ENCODE results near the gene TAF5L. TPM values are rescaled to one million over a fixed set of nuclear protein-coding genes. Genes with fewer than 3 reads are reported as not detected.
A peak's percentile ranks its signal among the peaks of the same experiment; 100 is the strongest.
"Not testable (repeated sequence)": the region's sequence is repeated elsewhere in the genome, so short reads cannot be mapped to it uniquely, and the experiment has no call there.

TAF5L gene
- total RNA-seq, 1 donor: 20.1 TPM

DNA sequence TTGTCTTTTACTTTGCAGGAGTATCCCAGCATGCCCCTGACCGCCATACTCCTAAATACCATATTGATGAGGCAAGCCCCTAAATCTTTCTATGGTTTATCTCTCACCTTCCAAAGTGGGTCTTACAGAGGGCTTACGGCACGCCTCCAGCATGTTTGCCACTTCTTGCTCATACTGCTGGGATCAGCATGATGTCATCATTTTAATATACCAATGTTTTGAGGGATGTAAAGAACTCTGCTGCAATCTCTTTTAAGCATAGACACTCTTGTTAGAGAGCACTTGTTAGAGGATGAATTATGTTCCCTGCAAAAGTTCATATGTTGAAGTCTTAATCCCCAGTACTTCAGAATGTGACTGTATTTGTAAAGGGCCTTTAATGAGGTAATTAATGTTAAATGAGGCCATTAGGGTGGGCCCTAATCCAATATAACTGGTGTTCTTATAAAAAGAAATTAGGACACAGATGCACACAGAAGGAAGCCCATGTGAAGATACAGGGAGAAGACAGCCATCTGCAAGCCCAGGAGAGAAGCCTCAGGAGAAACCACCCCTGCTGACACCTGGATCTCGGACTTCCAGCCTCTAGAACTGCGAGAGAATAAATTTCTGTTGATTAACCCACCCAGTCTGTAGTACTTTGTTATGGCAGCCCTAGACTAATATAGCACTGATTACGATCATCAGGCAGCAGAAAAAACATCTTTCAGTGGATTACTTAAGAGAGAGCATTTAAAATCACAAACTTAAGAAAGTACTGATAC, 51.1 kb downstream of the TAF5L start:
- no peak overlapping the region for H3K4me3 ChIP-seq (ENCODE audit: low read length)
- no peaks in the 10 kb centered on the region for H3K27me3 ChIP-seq (ENCODE audit: insufficient read depth, low read length)
- H3K4me1 ChIP-seq (ENCODE audit: insufficient read depth, low read length): peaks cover 10% of the 10 kb centered on the region
- H3K9me3 ChIP-seq (ENCODE audit: low read depth, low read length): no peaks in the 10 kb centered on the region

DNA sequence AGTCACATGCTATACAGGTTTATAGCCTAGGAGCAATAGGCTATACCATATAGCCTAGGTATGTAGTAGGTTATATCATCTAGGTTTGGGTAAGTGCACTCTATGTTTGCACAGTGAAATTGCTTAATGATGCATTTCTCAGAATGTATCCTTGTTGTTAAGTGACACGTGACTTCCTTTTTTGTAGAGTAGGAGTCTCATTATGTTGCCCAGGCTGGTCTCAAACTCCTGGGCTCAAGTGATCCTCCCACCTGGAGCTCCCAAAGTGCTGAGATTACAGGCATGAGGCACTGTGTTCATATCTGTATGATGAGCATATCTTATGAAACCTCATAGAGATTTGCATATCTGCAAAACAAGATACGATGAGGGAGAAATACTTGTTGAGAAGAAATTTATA, 53.6 kb downstream of the TAF5L start:
- no peaks in the 10 kb centered on the region for H3K9me3 ChIP-seq (ENCODE audit: low read depth, low read length)
- no peak overlapping the region for H3K4me3 ChIP-seq (ENCODE audit: low read length)
- H3K27me3 ChIP-seq (ENCODE audit: insufficient read depth, low read length): no peaks in the 10 kb centered on the region
- peaks cover 6% of the 10 kb centered on the region for H3K4me1 ChIP-seq (ENCODE audit: insufficient read depth, low read length)

DNA sequence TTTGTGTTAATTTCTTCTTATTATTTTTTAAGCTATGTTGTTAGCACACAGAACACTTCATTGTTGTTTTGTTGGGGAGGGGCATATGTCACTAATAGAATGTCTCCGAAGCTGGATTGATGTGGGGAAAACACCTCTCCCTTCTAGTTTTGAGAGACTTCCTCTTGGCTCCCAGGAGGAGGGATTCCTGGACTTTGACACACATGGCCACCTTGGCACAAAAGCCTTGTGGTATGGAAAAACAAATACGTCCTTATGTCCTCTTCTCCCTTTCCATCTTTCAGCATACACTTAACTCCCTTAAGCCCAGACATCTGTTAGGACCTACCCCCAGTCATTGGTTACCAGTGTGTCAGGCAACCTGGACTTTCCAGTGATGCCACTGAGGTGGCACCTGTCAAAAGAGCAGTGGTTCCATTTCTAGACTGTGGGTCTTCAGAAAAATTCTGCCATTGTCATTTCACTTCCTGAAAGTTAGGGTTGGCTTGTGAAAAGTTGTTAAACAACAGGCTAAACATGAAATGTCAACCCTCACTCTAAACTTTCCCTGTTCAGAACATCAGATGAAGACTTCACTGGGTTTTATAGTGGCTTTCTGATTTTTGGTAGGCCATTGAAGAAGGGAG, 54.9 kb downstream of the TAF5L start:
- no peak overlapping the region for H3K4me3 ChIP-seq (ENCODE audit: low read length)
- no peaks in the 10 kb centered on the region for H3K27me3 ChIP-seq (ENCODE audit: insufficient read depth, low read length)
- no peaks in the 10 kb centered on the region for H3K9me3 ChIP-seq (ENCODE audit: low read depth, low read length)
- peaks cover 9% of the 10 kb centered on the region for H3K4me1 ChIP-seq (ENCODE audit: insufficient read depth, low read length)

DNA sequence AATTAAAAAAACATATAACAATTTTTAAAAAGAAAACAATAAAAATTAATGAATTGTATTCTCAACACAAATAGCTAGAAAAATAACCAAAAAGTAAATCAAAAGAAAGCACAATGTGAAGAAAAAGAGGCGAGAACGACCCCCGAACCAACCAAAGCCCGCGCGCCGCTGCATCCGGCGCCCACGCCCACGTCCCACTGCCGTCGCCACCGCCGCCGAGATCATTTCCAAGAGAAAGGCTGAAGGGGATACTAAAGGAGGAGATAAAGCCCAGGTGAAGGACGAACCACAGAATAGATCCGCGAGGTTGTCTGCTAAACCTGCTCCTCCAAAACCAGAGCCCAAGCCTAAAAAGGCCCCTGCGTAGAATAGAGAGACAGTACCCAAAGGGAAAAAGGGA, 55.6 kb downstream of the TAF5L start:
- Histone ChIP-seq H3K4me3 (ENCODE audit: low read length) (no peak overlapping the region), H3K27me3 (ENCODE audit: insufficient read depth, low read length) (no peaks in the 10 kb centered on the region), H3K9me3 (ENCODE audit: low read depth, low read length) (no peaks in the 10 kb centered on the region), H3K4me1 (ENCODE audit: insufficient read depth, low read length) (peaks cover 9% of the 10 kb centered on the region)

DNA sequence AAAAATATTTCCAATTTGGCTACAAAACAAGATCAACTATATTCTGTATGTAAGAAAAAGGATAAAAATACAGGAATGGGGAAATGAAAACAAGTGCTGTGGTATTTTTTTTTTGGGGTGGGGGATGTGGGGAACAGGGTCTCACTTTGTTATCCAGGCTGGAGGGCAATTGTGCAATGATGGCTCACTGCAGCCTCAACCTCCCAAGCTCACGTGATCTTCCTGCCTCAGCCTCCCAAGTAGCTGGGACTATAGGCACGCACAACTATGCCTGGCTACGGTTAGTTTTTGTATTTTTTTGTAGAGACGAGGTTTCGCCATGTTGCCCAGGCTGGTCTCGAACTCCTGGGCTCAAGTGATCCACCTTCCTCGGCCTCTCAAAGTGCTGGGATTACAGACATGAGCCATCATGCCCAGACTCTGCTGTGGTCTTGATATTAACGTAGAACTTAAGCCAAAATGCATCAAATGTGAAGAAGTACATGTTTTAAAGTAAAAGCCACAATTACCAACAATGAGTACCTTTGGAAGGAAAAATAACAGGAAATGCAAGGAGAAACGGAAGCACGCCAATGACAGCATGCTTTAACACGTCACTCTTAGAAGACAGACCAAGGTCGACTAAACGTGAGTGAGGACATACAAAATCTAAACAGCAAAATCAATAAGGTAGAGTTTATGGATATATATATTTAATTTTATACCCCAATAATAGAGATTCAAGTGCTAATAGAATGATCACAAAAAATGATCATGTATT, 58.6 kb downstream of the TAF5L start:
- Histone ChIP-seq H3K4me1 (ENCODE audit: insufficient read depth, low read length) (peaks cover 8% of the 10 kb centered on the region), H3K27me3 (ENCODE audit: insufficient read depth, low read length) (no peaks in the 10 kb centered on the region), H3K9me3 (ENCODE audit: low read depth, low read length) (no peaks in the 10 kb centered on the region), H3K4me3 (ENCODE audit: low read length) (no peak overlapping the region)

DNA sequence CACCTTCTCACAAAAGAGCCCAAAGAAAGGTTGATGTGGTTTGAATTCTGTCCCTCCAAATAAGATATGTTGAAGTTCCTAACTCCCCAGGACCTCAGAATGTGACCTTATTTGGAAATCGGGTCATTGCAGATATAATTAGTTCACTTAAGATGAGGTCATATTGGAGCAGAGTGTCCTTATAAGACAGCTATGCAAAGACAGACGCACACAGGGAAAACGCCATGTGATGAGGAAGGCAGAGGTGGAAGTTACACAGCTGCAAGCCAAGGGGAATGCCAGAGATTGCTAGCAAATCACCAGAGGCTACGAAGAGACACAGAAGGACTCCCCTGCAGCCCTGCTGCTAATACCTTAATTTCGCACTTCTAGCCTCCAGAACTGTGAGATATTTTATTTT, 62.2 kb downstream of the TAF5L start:
- no peak overlapping the region for H3K4me3 ChIP-seq (ENCODE audit: low read length)
- no peaks in the 10 kb centered on the region for H3K9me3 ChIP-seq (ENCODE audit: low read depth, low read length)
- peaks cover 12% of the 10 kb centered on the region for H3K4me1 ChIP-seq (ENCODE audit: insufficient read depth, low read length)
- no peaks in the 10 kb centered on the region for H3K27me3 ChIP-seq (ENCODE audit: insufficient read depth, low read length)

DNA sequence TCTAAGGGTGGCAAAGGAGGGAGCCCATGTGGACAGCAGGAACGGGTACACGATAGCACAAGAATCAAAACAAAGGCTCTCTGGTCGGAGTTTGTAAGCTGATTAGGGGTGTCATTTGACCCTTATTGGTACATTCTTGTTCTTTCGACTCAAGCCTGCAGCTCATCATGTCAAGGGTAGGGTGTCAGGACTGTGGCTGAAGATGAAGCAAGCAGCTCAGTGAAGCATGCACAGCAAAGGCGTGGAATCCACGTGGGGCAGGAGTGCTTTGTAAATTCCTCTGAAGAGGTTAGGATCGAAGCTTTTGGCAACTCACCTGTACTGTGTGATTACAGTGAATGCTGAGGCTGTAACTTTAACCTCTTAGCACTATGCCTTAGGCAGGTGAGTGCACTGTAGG, 62.7 kb downstream of the TAF5L start:
- Histone ChIP-seq H3K9me3 (ENCODE audit: low read depth, low read length) (no peaks in the 10 kb centered on the region), H3K27me3 (ENCODE audit: insufficient read depth, low read length) (no peaks in the 10 kb centered on the region), H3K4me1 (ENCODE audit: insufficient read depth, low read length) (peaks cover 12% of the 10 kb centered on the region), H3K4me3 (ENCODE audit: low read length) (no peak overlapping the region)

DNA sequence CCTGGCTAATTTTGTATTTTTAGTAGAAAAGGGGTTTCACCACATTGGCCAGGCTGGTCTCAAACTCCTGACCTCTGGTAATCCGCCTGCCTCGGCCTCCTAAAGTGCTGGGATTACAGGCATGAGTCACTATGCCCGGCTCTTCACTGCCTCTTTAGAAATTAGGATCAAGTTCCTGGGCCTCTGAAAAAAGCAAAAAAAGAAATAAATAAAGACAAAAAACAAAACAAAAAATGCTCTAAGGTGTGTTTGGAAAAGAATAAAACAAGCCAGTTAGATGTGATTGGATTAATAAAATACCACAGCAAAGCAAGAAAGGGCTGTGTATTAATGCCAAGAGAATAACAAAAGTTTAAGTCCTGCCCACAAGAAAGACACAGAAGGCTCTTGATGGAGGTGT, 63.2 kb downstream of the TAF5L start:
- Histone ChIP-seq H3K4me3 (ENCODE audit: low read length) (no peak overlapping the region), H3K27me3 (ENCODE audit: insufficient read depth, low read length) (no peaks in the 10 kb centered on the region), H3K4me1 (ENCODE audit: insufficient read depth, low read length) (peaks cover 14% of the 10 kb centered on the region), H3K9me3 (ENCODE audit: low read depth, low read length) (no peaks in the 10 kb centered on the region)

DNA sequence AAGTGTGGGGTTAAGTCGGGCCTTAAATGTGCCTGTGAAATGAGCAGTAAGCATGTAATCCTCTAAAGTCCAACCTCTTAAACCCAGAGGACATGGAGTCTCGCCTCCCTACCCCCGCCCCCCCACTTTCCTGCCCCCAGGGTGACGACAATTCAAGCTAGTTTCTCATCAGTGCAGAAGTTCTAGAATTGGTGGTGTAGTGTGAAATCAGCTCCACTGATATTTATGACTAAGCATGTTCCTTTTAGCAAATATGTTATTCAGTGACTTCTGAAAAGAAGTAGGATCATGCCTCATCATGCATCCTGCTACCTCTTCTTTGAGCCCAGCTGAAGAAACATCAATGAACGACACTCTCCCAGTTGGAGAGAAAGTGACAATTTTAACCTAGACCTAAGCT, 64.8 kb downstream of the TAF5L start:
- H3K4me1 ChIP-seq (ENCODE audit: insufficient read depth, low read length): peaks cover 23% of the 10 kb centered on the region
- H3K9me3 ChIP-seq (ENCODE audit: low read depth, low read length): no peaks in the 10 kb centered on the region
- no peak overlapping the region for H3K4me3 ChIP-seq (ENCODE audit: low read length)
- H3K27me3 ChIP-seq (ENCODE audit: insufficient read depth, low read length): no peaks in the 10 kb centered on the region

DNA sequence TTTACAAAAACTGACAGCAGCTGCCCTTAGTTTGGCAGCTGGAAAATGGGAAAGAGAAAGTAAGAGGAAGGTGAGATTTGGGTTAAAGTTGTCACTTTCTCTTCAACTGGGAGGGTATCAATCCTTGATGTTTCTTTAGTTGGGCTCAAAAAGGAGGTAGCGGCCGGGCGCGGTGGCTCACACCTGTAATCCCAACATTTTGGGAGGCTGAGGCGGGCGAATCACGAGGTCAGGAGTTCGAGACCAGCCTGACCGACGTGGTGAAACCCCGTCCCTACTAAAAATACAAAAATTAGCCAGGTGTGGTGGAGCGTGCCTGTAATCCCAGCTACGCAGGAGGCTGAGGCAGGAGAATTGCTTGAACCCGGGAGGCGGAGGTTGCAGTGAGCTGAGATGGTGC, 65.8 kb downstream of the TAF5L start:
- not testable (repeated sequence) for H3K27me3 ChIP-seq (ENCODE audit: insufficient read depth, low read length); H3K9me3 ChIP-seq (ENCODE audit: low read depth, low read length); H3K4me3 ChIP-seq (ENCODE audit: low read length)
- H3K4me1 ChIP-seq (ENCODE audit: insufficient read depth, low read length): peaks cover 29% of the 10 kb centered on the region

DNA sequence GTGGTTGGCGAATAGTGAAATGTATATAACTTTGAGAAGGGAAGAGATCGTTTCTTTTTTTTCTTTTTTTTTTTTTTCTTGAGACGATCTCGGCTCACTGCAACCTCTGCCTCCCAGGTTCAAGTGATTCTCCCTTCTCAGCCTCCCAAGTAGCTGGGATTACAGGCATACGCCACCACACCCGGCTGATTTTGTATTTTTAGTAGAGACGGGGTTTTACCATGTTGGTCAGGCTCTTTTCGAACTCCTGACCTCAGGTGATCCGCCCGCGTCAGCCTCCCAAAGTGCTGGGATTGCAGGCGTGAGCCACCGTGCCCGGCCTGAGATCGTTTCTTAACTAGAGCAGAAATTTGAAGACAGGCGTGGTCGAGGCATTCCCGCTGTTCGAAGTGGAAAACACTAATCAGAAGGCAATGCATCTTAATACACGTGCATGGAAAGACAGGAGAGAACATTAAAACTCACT, 66.6 kb downstream of the TAF5L start:
- Histone ChIP-seq H3K4me1 (ENCODE audit: insufficient read depth, low read length) (peaks cover 36% of the 10 kb centered on the region), H3K4me3 (ENCODE audit: low read length) (peak overlapping the region; percentile 70)
- H3K27me3 ChIP-seq (ENCODE audit: insufficient read depth, low read length); H3K9me3 ChIP-seq (ENCODE audit: low read depth, low read length): not testable (repeated sequence)

DNA sequence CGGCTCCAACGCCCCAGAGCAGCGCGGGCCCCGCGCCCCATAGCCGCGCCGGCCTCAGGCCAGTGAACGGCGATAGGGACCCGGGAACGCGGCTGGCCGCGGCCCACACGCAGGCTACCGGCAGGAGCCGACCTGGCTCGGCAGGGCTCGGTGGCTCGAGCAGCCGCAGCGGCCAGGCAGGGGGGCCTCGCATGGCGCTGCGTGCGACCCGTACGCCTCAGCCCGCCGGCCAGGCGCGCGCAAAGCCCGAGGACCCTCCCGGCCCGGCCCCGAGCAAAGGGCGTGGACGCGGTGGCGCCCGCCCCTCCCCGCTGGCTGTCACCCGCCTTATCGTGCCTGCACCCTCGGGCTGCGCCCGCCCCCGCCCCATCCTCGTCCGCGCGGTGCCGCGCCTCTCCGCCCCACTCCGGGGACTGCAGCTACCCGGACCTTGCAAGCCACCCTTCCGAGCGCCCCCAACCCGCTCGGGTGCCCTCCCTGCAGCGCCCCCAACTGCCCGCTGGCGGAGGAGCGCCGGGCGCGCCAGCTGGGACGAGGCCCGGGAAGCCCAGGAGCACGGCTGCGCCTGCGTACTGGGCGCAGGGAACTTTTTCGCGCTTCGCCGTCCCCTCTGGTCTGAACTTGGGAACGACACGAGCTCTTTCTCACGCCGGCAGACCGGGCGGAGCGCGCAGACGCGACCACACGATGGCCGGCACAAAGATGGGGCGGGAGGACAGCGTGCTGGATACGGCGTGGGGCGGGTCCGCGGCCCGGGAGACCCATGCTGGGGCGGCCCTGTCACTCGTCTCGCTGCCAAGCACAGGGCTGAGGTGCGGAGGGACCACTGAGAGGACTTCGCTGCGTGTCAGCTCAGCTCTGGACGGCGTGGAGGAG, 67.2 kb downstream of the TAF5L start, which contains the start of gene ABCB10:
ABCB10 (minus strand) TSS at position 248 of the 876 bp plus-strand sequence; CDS start at position 193, 55 bp downstream.
- Histone ChIP-seq H3K27me3 (ENCODE audit: insufficient read depth, low read length) (no peaks in the 10 kb centered on the region), H3K4me1 (ENCODE audit: insufficient read depth, low read length) (peaks cover 38% of the 10 kb centered on the region), H3K4me3 (ENCODE audit: low read length) (peak within 1 kb of the TSS; percentile 70), H3K9me3 (ENCODE audit: low read depth, low read length) (no peaks in the 10 kb centered on the region)

DNA sequence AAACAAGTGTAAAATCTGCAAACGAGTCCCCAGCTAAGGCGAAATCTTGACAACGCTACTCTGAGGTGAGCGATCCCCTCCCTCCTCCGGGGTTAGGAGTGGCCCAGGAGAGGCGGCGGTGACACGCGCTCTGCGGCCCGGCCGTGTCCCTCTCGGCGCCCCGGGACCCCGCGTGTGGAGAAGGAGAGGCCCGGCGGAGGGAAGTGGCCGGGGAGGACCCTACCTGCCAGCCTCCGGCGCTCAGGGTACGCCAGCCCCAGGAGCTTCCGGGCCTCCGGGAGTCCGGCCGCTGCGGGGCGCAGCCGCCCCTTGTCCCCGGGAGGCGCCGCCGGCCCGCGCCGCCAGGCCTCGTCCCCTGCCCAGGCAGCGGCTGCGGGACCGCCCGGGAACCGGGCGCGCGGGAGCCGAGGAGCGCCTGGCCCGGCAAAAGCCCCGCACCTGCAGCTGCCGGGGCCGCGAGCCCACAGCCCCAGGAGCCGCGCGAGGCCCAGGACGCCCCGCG, 68.0 kb downstream of the TAF5L start:
- no peaks in the 10 kb centered on the region for H3K9me3 ChIP-seq (ENCODE audit: low read depth, low read length)
- H3K27me3 ChIP-seq (ENCODE audit: insufficient read depth, low read length): no peaks in the 10 kb centered on the region
- H3K4me3 ChIP-seq (ENCODE audit: low read length): peak overlapping the region; percentile 70
- H3K4me1 ChIP-seq (ENCODE audit: insufficient read depth, low read length): peaks cover 45% of the 10 kb centered on the region

DNA sequence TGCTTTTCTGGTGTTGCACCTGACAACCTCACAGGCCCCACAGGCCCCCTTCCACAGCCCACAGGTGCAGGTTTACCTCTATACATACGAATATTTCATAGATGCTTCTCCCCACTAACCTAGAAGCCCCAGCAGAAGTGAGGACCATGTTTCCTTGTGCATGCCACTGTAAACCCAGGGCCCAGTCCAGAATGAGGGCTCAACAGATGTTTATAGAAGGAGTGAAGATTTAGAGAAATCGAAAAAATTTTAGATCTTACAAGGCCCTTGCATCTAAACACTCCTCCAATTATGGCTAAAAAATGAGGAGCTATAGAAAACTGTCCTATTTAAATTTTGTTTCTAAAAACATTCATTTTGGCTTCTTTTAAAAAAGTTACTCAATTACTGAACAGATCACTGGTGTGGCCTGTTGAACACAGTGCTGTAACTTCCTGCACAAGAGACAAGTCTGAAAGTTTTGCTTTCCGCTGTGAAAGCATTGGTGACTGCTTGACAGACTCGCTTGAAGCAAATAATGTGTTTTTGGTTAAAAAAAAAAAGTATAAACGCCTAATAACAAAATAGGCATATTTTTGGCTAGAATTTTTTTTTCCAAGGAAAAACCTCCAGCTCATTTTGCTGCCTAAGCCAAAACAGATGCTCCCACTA, 68.6 kb downstream of the TAF5L start:
- Histone ChIP-seq H3K4me1 (ENCODE audit: insufficient read depth, low read length) (peaks cover 51% of the 10 kb centered on the region), H3K9me3 (ENCODE audit: low read depth, low read length) (no peaks in the 10 kb centered on the region), H3K4me3 (ENCODE audit: low read length) (peak overlapping the region; percentile 70), H3K27me3 (ENCODE audit: insufficient read depth, low read length) (no peaks in the 10 kb centered on the region)
